Hepatic stellate cell (primary cell): Measurements from ENCODE around the gene ATP2C1.

Experiments used
- DNase-seq: peaks from one replicate; pipeline ENCODE4 v3.0.0; 2011; ENCODE audit warnings: low spot score

The ATP2C1 gene

GRCh38 chr3:131047582-131047981 is 153.7 kb downstream of the ATP2C1 start:
- DNase-seq, result no peak

- no peak for DNase-seq
Observed at GRCh38 chr3:131048030-131048429, 154.1 kb downstream of the ATP2C1 start.

GRCh38 chr3:131050001-131050400 is 156.1 kb downstream of the ATP2C1 start:
- no peak for DNase-seq

GRCh38 chr3:131053043-131053859 is 159.4 kb downstream of the ATP2C1 start:
- no peak for DNase-seq
